ENCODE data around the gene SLC6A6.

DNA sequence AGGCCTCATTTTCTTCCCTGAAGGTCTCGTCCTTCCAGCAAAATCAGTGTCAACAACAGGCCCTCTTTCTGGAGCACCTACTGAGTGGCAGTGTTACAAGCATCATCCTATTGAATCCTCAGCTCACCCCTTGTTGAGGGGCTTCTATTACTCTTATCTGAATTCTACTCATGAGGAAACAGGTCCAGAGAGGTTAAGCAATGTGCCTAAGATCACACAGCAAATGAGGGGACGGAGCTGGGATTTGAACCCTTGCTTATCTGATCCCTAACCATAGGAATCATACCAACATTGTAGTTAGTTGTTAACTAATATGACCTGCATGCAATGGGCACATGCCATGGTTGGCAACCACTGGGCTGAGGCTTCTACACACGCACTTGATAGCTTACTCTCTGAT is 63.0 kb downstream of the SLC6A6 start:
- TF ChIP-seq, protein P1, sequence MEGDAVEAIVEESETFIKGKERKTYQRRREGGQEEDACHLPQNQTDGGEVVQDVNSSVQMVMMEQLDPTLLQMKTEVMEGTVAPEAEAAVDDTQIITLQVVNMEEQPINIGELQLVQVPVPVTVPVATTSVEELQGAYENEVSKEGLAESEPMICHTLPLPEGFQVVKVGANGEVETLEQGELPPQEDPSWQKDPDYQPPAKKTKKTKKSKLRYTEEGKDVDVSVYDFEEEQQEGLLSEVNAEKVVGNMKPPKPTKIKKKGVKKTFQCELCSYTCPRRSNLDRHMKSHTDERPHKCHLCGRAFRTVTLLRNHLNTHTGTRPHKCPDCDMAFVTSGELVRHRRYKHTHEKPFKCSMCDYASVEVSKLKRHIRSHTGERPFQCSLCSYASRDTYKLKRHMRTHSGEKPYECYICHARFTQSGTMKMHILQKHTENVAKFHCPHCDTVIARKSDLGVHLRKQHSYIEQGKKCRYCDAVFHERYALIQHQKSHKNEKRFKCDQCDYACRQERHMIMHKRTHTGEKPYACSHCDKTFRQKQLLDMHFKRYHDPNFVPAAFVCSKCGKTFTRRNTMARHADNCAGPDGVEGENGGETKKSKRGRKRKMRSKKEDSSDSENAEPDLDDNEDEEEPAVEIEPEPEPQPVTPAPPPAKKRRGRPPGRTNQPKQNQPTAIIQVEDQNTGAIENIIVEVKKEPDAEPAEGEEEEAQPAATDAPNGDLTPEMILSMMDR (IDR thresholded peaks at IDR 0.05; ENCODE audit: insufficient read depth, low read depth, low read length): no peak
- TF ChIP-seq EZH2 (IDR thresholded peaks at IDR 0.05; ENCODE audit: insufficient read depth, low read length): no peak

All from astrocyte (in vitro differentiated cells and primary cell).